ENCODE results near the gene GALNT17. TPM values are rescaled to one million over a fixed set of nuclear protein-coding genes. Genes with fewer than 3 reads are reported as not detected.

GALNT17 gene
- total and polyA plus RNA-seq, 2 experiments from 2014 or later: 11.1 to 65.6 TPM

GRCh38 chr7:71339924-71340323 is 208.0 kb downstream of the GALNT17 start (continued):
- TF ChIP-seq ETS1 (IDR thresholded peaks at IDR 0.05): no peak

- peaks cover 21% of the 10 kb centered on the region for H3K4me1 ChIP-seq (ENCODE audit: insufficient read depth)
- no peaks in the 10 kb centered on the region for H3K9me2 ChIP-seq (ENCODE audit: insufficient read depth)
- no peaks in the 10 kb centered on the region for H3K36me3 ChIP-seq (ENCODE audit: insufficient read depth)
- peaks cover 21% of the 10 kb centered on the region for H3K9me3 Mint-ChIP-seq
- H3K27ac ChIP-seq (ENCODE audit: low read depth): no peak overlapping the region
- peak overlapping the region; percentile 26; the same call in 1 of the 2 replicates for H3K27ac Mint-ChIP-seq
- H3K4me3 ChIP-seq: no peak overlapping the region
- H3K27me3 Mint-ChIP-seq (ENCODE audit: insufficient read depth, low read depth, poor library complexity): peaks cover 2% of the 10 kb centered on the region
- peaks cover 41% of the 10 kb centered on the region for H3K36me3 Mint-ChIP-seq (ENCODE audit: low read depth)
- H3K79me2 ChIP-seq (replicated peaks; ENCODE audit: insufficient read depth): peaks cover 64% of the 10 kb centered on the region
- H3K4me1 Mint-ChIP-seq: peaks cover 20% of the 10 kb centered on the region
- no peak overlapping the region for H3K4me2 ChIP-seq
- H3F3A ChIP-seq (replicated peaks; ENCODE audit: low read depth): no peaks in the 10 kb centered on the region
- no peak for ATAC-seq
- no peaks in the 10 kb centered on the region for H3K27me3 ChIP-seq (ENCODE audit: insufficient read depth)
- no peaks in the 10 kb centered on the region; the same call in 1 of the 2 replicates for H4K20me1 ChIP-seq (replicated peaks; ENCODE audit: insufficient read depth)
- no peak overlapping the region for H2AFZ ChIP-seq
- TF ChIP-seq REST (IDR thresholded peaks at IDR 0.05; ENCODE audit: unreplicated experiment) (no peak), CTCF (conservative IDR thresholded peaks at IDR 0.05; ENCODE audit: low read depth in 2 of 2) (no peak), CREB1 (CRISPR knock-in tag; IDR thresholded peaks at IDR 0.05; ENCODE audit: low read depth) (no peak), ZNF331 (CRISPR knock-in tag; IDR thresholded peaks at IDR 0.05; ENCODE audit: low read depth) (no peak), POLR2AphosphoS5 (IDR thresholded peaks at IDR 0.05; ENCODE audit: low read depth) (no peak), ZNF114 (CRISPR knock-in tag; IDR thresholded peaks at IDR 0.05) (no peak), JUNB (IDR thresholded peaks at IDR 0.05; ENCODE audit: unreplicated experiment) (no peak)
- DNase-seq (ENCODE audit: low spot score): no peak
- no peak overlapping the region for H3K4me3 Mint-ChIP-seq
These were observed 210.3 kb downstream of the GALNT17 start for GRCh38 chr7:71342202-71342601.

Measured in GM23338 (cell line).